Kidney (tissue), 14 donors: Measurements from ENCODE around the gene JMJD1C. TPM values are rescaled to one million over a fixed set of nuclear protein-coding genes. Genes with fewer than 3 reads are reported as not detected.
"Not testable (repeated sequence)": the region's sequence is repeated elsewhere in the genome, so short reads cannot be mapped to it uniquely, and the experiment has no call there.

Experiments used
- DNase-seq, 5 donors: peaks; one replicate each; pipeline ENCODE4 v3.0.0-alpha.2; 2013 to 2020
- FAIRE-seq: peaks from 2 replicates; lab custom pipeline; 2012; peaks lifted over from hg19 to GRCh38; lab: Jason Lieb, UNC
- H3K27ac ChIP-seq, 2 donors: one replicate each; pipeline ENCODE4 v1.7.0; 2013; ENCODE audit warnings: low read depth in 2 of 2, low read length in 2 of 2, inconsistent platforms in 1 of 2
- H3K27me3 ChIP-seq: one replicate; pipeline ENCODE4 v1.7.1; 2013; ENCODE audit warnings: low read length, inconsistent platforms; ENCODE audit not compliant: control insufficient read depth, insufficient read depth
- H3K36me3 ChIP-seq, 3 donors: one replicate each; pipeline versions ENCODE4 v1.7.0 to v1.7.1; 2013; ENCODE audit warnings: low read length in 3 of 3, control low read depth in 1 of 3, inconsistent platforms in 1 of 3; ENCODE audit not compliant: insufficient read depth in 3 of 3, control insufficient read depth in 2 of 3
- H3K4me1 ChIP-seq, 3 donors: one replicate each; pipeline versions ENCODE4 v1.7.0 to v1.7.1; 2013; ENCODE audit warnings: low read length in 3 of 3, inconsistent platforms in 1 of 3, low read depth in 1 of 3; ENCODE audit not compliant: control insufficient read depth in 2 of 3, insufficient read depth in 2 of 3
- H3K4me3 ChIP-seq, 3 donors: one replicate each; pipeline versions ENCODE4 v1.7.0 to v1.8.1; 2013; ENCODE audit warnings: low read length in 3 of 3, control low read depth in 1 of 3, inconsistent platforms in 1 of 3
- H3K9ac ChIP-seq, 3 donors: one replicate each; pipeline versions ENCODE4 v1.7.0 to v1.7.1; 2013; ENCODE audit warnings: low read length in 3 of 3, control low read depth in 1 of 3, inconsistent platforms in 1 of 3
- H3K9me3 ChIP-seq, 3 donors: one replicate each; pipeline versions ENCODE4 v1.7.0 to v1.7.1; 2013; ENCODE audit warnings: low read length in 3 of 3, control low read depth in 1 of 3, inconsistent platforms in 1 of 3; ENCODE audit not compliant: control insufficient read depth in 2 of 3, insufficient read depth in 1 of 3
- CTCF ChIP-seq: IDR thresholded peaks from 3 replicates; pipeline ENCODE4 v1.5.1; 2012; ENCODE audit warnings: mild to moderate bottlenecking, moderate library complexity, borderline replicate concordance; ENCODE audit not compliant: insufficient read depth; ENCODE audit errors: extremely low read depth
- intact Hi-C: fragments of 100-400 bp; cut with DNase I; formaldehyde crosslinking; loops from one replicate; pipeline ENCODE4 v1.11.1; 2022
- polyA plus RNA-seq: library from polyadenylated mRNA; stranded (reverse); fragments of 350-450 nt; fragmentation: Illumina TruSeq; extraction: RNeasy Lipid Tissue Mini Kit (QIAGEN cat#74804); gene quantifications from one replicate; pipeline ENCODE4 v1.2.3, GENCODE V29; 2014; ENCODE audit warnings: low read depth, low replicate concordance; ENCODE audit not compliant: insufficient read depth
- total RNA-seq: library from RNA; stranded (reverse); fragmentation: NEBNext Ultra II Directional; extraction: Animal tissue kit (Norgen Biotek cat#: 25700); gene quantifications from one replicate; pipeline ENCODE4 v1.2.1, GENCODE V29; 2021
- donor health status: control.
- donor health status: control.
- donor health status: control.
- donor health status: control.
- donor health status: control.
- donor health status: DM: yes; HTN: yes; CAD: no.
- donor health status: Normal renal cell carcinoma (clear cell type).

The JMJD1C gene
- total and polyA plus RNA-seq, 2 donors from 2014 or later = 18.9 to 92.9 TPM

GRCh38 chr10:63502832-63503231 is 37.1 kb upstream of the JMJD1C start:
- Histone ChIP-seq H3K9ac (no peak overlapping the region), H3K27me3 (no peaks in the 10 kb centered on the region), H3K9me3 (no peaks in the 10 kb centered on the region), H3K27ac (no peak overlapping the region), H3K36me3 (no peaks in the 10 kb centered on the region), H3K4me3 (no peak overlapping the region), H3K4me1 (peaks cover 0 to 2% (median 0%) of the 10 kb centered on the region in 3 donors)
- no peak for FAIRE-seq
- intact Hi-C loops = no loop called here
- no peak for TF ChIP-seq CTCF
- no peak for DNase-seq

- H3K9ac ChIP-seq = no peak overlapping the region
- H3K9me3 ChIP-seq = no peaks in the 10 kb centered on the region
- no peak overlapping the region for H3K27ac ChIP-seq
- intact Hi-C loops = no loop called here
- no peak for DNase-seq
- TF ChIP-seq CTCF = no peak
- H3K36me3 ChIP-seq = no peaks in the 10 kb centered on the region
- no peak overlapping the region for H3K4me3 ChIP-seq
- FAIRE-seq = no peak
- H3K27me3 ChIP-seq = no peaks in the 10 kb centered on the region
- peaks cover 0 to 2% (median 0%) of the 10 kb centered on the region in 3 donors for H3K4me1 ChIP-seq
These were observed 36.2 kb upstream of the JMJD1C start for GRCh38 chr10:63501954-63502353.

GRCh38 chr10:63500551-63500950 is 34.8 kb upstream of the JMJD1C start:
- H3K4me1 ChIP-seq, H3K27ac ChIP-seq, DNase-seq, H3K4me3 ChIP-seq, H3K9me3 ChIP-seq, H3K9ac ChIP-seq, FAIRE-seq, H3K27me3 ChIP-seq, intact Hi-C loops, H3K36me3 ChIP-seq: not testable (repeated sequence)

GRCh38 chr10:63498665-63499064 is 32.9 kb upstream of the JMJD1C start:
- Histone ChIP-seq H3K9ac (no peak overlapping the region), H3K4me1 (no peaks in the 10 kb centered on the region), H3K27ac (no peak overlapping the region), H3K4me3 (no peak overlapping the region), H3K9me3 (no peaks in the 10 kb centered on the region), H3K27me3 (no peaks in the 10 kb centered on the region), H3K36me3 (no peaks in the 10 kb centered on the region)
- DNase-seq = no peak
- intact Hi-C loops = no loop called here
- no peak for FAIRE-seq
- no peak for TF ChIP-seq CTCF
